ENCODE measurements around the gene ZFPM1.

GRCh38 chr16:88444826-88445582 is 8.1 kb upstream of the ZFPM1 start:
- TF ChIP-seq CTCF (IDR thresholded peaks at IDR 0.05) (no peak), POLR2AphosphoS5 (IDR thresholded peaks at IDR 0.05) (no peak)
